RCC 7860 (cell line): ENCODE data around the gene TEF.

ENCODE experiments used
- DNase-seq: peaks from one replicate; pipeline ENCODE4 v3.0.0-alpha.2; 2015; ENCODE audit warnings: low spot score
- FAIRE-seq: peaks from 2 replicates; lab custom pipeline; 2012; peaks lifted over from hg19 to GRCh38; lab: Jason Lieb, UNC

Gene TEF

GRCh38 chr22:41353862-41354575 lies 27.7 kb upstream of the TEF start:
- FAIRE-seq (no peak), DNase-seq (no peak)

- FAIRE-seq, result no peak
- DNase-seq, result no peak
Observed at GRCh38 chr22:41354979-41355378, 26.8 kb upstream of the TEF start.

GRCh38 chr22:41355895-41356294 lies 25.8 kb upstream of the TEF start:
- FAIRE-seq, result no peak
- no peak for DNase-seq

- FAIRE-seq, result no peak
- DNase-seq, result no peak
Observed at GRCh38 chr22:41356430-41357028, 25.2 kb upstream of the TEF start.

- DNase-seq (no peak), FAIRE-seq (no peak)
Observed at GRCh38 chr22:41357191-41357590, 24.6 kb upstream of the TEF start.

- DNase-seq (no peak), FAIRE-seq (no peak)
Observed at GRCh38 chr22:41358927-41359326, 22.8 kb upstream of the TEF start.

- FAIRE-seq, result no peak
- DNase-seq, result no peak
Observed at GRCh38 chr22:41359376-41359775, 22.4 kb upstream of the TEF start.

- no peak for DNase-seq
- FAIRE-seq, result no peak
Observed at GRCh38 chr22:41360126-41360525, 21.6 kb upstream of the TEF start.

- no peak for DNase-seq
Observed at GRCh38 chr22:41361716-41362310, 19.9 kb upstream of the TEF start.

GRCh38 chr22:41362615-41363014 lies 19.1 kb upstream of the TEF start:
- no peak for FAIRE-seq
- no peak for DNase-seq

More at GRCh38 chr22:41361716-41362310, 19.9 kb upstream of the TEF start:
- no peak for FAIRE-seq

GRCh38 chr22:41364233-41364632 lies 17.5 kb upstream of the TEF start:
- DNase-seq, result no peak
- no peak for FAIRE-seq

GRCh38 chr22:41364955-41365354 lies 16.8 kb upstream of the TEF start:
- no peak for DNase-seq
- no peak for FAIRE-seq

GRCh38 chr22:41365425-41365824 lies 16.3 kb upstream of the TEF start:
- no peak for DNase-seq
- no peak for FAIRE-seq

- DNase-seq (no peak), FAIRE-seq (no peak)
Observed at GRCh38 chr22:41366323-41367029, 15.3 kb upstream of the TEF start.

GRCh38 chr22:41367039-41367679 lies 14.6 kb upstream of the TEF start:
- DNase-seq (peak; percentile 82), FAIRE-seq (peak; percentile 30)

- no peak for DNase-seq
- FAIRE-seq, result no peak
Observed at GRCh38 chr22:41367680-41368542, 13.8 kb upstream of the TEF start.

- no peak for FAIRE-seq
- no peak for DNase-seq
Observed at GRCh38 chr22:41368543-41369423, 13.0 kb upstream of the TEF start.

GRCh38 chr22:41369424-41369745 lies 12.4 kb upstream of the TEF start:
- FAIRE-seq (no peak), DNase-seq (no peak)

- no peak for FAIRE-seq
- no peak for DNase-seq
Observed at GRCh38 chr22:41369837-41370236, 11.9 kb upstream of the TEF start.
